Left ventricle myocardium inferior (tissue), 1 donor: ENCODE results near the gene MRPS27. TPM values are rescaled to one million over a fixed set of nuclear protein-coding genes. Genes with fewer than 3 reads are reported as not detected.
A peak's percentile ranks its signal among the peaks of the same experiment; 100 is the strongest.
"Not testable (repeated sequence)": the region's sequence is repeated elsewhere in the genome, so short reads cannot be mapped to it uniquely, and the experiment has no call there.

Experiments used
- DNase-seq: peaks from one replicate; pipeline ENCODE4 v3.0.0-alpha.2; 2020
- H3K27ac ChIP-seq: fragments of 200-600 bp; replicated peaks from 2 replicates; pipeline ENCODE4 v1.8.0; 2021
- H3K27me3 ChIP-seq: fragments of 200-600 bp; 2 replicates; pipeline ENCODE4 v1.8.0; 2021; ENCODE audit warnings: low read depth
- H3K36me3 ChIP-seq: fragments of 200-600 bp; 2 replicates; pipeline ENCODE4 v1.8.0; 2021
- H3K4me1 ChIP-seq: fragments of 200-600 bp; 2 replicates; pipeline ENCODE4 v1.8.0; 2021
- H3K4me3 ChIP-seq: fragments of 200-600 bp; 2 replicates; pipeline ENCODE4 v1.8.0; 2021; ENCODE audit warnings: mild to moderate bottlenecking, moderate library complexity
- H3K9me3 ChIP-seq: fragments of 200-600 bp; replicated peaks from 2 replicates; pipeline ENCODE4 v1.8.0; 2021
- CTCF ChIP-seq: fragments of 200-600 bp; IDR thresholded peaks from 2 replicates; pipeline ENCODE4 v1.8.0; 2021; ENCODE audit warnings: antibody characterized with exemption, mild to moderate bottlenecking, borderline replicate concordance
- intact Hi-C: fragments of 100-400 bp; cut with micrococcal nuclease; formaldehyde crosslinking; loops from one replicate; pipeline ENCODE4 v1.11.0; 2022
- total RNA-seq: library from RNA; stranded (reverse); fragmentation: NEBNext Ultra II Directional; extraction: Animal tissue kit (Norgen Biotek cat#: 25700); gene quantifications from one replicate; pipeline ENCODE4 v1.2.1, GENCODE V29; 2021
- donor health status: DM: no; HTN: yes; CAD: no; lungs with severe emphysema.

MRPS27 gene
- total RNA-seq, 1 donor from 2014 or later, result 72.0 TPM

- no peak for DNase-seq
- Histone ChIP-seq H3K4me1 (peaks cover 38% of the 10 kb centered on the region), H3K27me3 (no peaks in the 10 kb centered on the region), H3K36me3 (peaks cover 14% of the 10 kb centered on the region), H3K9me3 (no peaks in the 10 kb centered on the region), H3K4me3 (no peak overlapping the region), H3K27ac (peak overlapping the region; percentile 36)
- TF ChIP-seq CTCF, result no peak
- intact Hi-C loops, result loop anchor here (10.0 kb wide), 2 partner anchors 171 to 521 kb away; no protein-coding TSS in a partner anchor
Observed at GRCh38 chr5:72305194-72306142, 14.6 kb downstream of the MRPS27 start.

- Histone ChIP-seq H3K9me3 (no peaks in the 10 kb centered on the region), H3K4me1 (peaks cover 29% of the 10 kb centered on the region), H3K27me3 (no peaks in the 10 kb centered on the region), H3K36me3 (peaks cover 6% of the 10 kb centered on the region), H3K27ac (no peak overlapping the region), H3K4me3 (no peak overlapping the region)
- intact Hi-C loops, result loop anchor here (10.0 kb wide), 2 partner anchors 167 to 517 kb away; no protein-coding TSS in a partner anchor
- no peak for TF ChIP-seq CTCF
- DNase-seq, result no peak
Observed at GRCh38 chr5:72302171-72302570, 17.9 kb downstream of the MRPS27 start.

- Histone ChIP-seq H3K27me3 (no peaks in the 10 kb centered on the region), H3K9me3 (no peaks in the 10 kb centered on the region), H3K27ac (no peak overlapping the region), H3K36me3 (peaks cover 11% of the 10 kb centered on the region), H3K4me3 (no peak overlapping the region), H3K4me1 (peaks cover 25% of the 10 kb centered on the region)
- TF ChIP-seq CTCF, result no peak
- intact Hi-C loops, result loop anchor here (10.0 kb wide), 2 partner anchors 167 to 517 kb away; no protein-coding TSS in a partner anchor
- DNase-seq, result no peak
Observed at GRCh38 chr5:72301557-72301956, 18.5 kb downstream of the MRPS27 start.

GRCh38 chr5:72300590-72301339, 19.3 kb downstream of the MRPS27 start:
- Histone ChIP-seq H3K27me3 (no peaks in the 10 kb centered on the region), H3K4me1 (peaks cover 25% of the 10 kb centered on the region), H3K4me3 (no peak overlapping the region), H3K36me3 (peaks cover 18% of the 10 kb centered on the region), H3K9me3 (no peaks in the 10 kb centered on the region), H3K27ac (no peak overlapping the region)
- intact Hi-C loops, result loop anchor here (10.0 kb wide), 2 partner anchors 166 to 516 kb away; no protein-coding TSS in a partner anchor
- no peak for DNase-seq
- TF ChIP-seq CTCF, result no peak

GRCh38 chr5:72298711-72299110, 21.3 kb downstream of the MRPS27 start:
- Histone ChIP-seq H3K27ac (no peak overlapping the region), H3K9me3 (no peaks in the 10 kb centered on the region), H3K4me3 (no peak overlapping the region), H3K4me1 (peaks cover 21% of the 10 kb centered on the region), H3K27me3 (no peaks in the 10 kb centered on the region), H3K36me3 (peaks cover 23% of the 10 kb centered on the region)
- intact Hi-C loops, result no loop called here
- no peak for TF ChIP-seq CTCF
- no peak for DNase-seq

GRCh38 chr5:72298136-72298535, 21.9 kb downstream of the MRPS27 start:
- DNase-seq, H3K9me3 ChIP-seq, H3K27me3 ChIP-seq, H3K4me3 ChIP-seq, intact Hi-C loops, H3K27ac ChIP-seq: not testable (repeated sequence)
- peaks cover 27% of the 10 kb centered on the region for H3K4me1 ChIP-seq
- peaks cover 23% of the 10 kb centered on the region for H3K36me3 ChIP-seq
